ENCODE results near the gene LRRC8A.
"Not testable (repeated sequence)": the region's sequence is repeated elsewhere in the genome, so short reads cannot be mapped to it uniquely, and the experiment has no call there.

DNA sequence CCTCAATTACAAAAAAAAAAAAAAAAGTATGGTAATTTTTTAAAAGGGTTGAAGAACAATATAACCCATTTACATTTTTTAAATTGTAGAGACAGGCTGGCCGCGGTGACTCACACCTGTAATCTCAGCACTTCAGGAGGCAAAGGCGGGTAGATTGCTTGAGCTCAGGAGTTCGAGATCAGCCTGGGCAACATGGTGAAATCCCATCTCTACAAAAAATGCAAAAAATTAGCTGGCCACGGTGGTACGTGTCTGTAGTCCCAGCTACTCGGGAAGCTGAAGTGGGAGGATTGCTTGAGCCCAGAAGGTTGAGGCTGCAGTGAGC lies 11.0 kb upstream of the LRRC8A start:
- TF ChIP-seq, protein P1, sequence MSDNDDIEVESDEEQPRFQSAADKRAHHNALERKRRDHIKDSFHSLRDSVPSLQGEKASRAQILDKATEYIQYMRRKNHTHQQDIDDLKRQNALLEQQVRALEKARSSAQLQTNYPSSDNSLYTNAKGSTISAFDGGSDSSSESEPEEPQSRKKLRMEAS (IDR thresholded peaks at IDR 0.05; ENCODE audit: low read depth) = not testable (repeated sequence)
- TF ChIP-seq SIN3A (IDR thresholded peaks at IDR 0.05; ENCODE audit: borderline replicate concordance, low read depth, low read length); JUND (IDR thresholded peaks at IDR 0.05); REST (IDR thresholded peaks at IDR 0.05; ENCODE audit: low read depth, low read length); ELF1 (IDR thresholded peaks at IDR 0.05); USF1 (IDR thresholded peaks at IDR 0.05; ENCODE audit: borderline replicate concordance, low read depth): not testable (repeated sequence)
- TF ChIP-seq, protein P2, sequence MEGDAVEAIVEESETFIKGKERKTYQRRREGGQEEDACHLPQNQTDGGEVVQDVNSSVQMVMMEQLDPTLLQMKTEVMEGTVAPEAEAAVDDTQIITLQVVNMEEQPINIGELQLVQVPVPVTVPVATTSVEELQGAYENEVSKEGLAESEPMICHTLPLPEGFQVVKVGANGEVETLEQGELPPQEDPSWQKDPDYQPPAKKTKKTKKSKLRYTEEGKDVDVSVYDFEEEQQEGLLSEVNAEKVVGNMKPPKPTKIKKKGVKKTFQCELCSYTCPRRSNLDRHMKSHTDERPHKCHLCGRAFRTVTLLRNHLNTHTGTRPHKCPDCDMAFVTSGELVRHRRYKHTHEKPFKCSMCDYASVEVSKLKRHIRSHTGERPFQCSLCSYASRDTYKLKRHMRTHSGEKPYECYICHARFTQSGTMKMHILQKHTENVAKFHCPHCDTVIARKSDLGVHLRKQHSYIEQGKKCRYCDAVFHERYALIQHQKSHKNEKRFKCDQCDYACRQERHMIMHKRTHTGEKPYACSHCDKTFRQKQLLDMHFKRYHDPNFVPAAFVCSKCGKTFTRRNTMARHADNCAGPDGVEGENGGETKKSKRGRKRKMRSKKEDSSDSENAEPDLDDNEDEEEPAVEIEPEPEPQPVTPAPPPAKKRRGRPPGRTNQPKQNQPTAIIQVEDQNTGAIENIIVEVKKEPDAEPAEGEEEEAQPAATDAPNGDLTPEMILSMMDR (IDR thresholded peaks at IDR 0.05) = not testable (repeated sequence)
